ENCODE measurements around the gene FOXK1.
"Not testable (repeated sequence)": the region's sequence is repeated elsewhere in the genome, so short reads cannot be mapped to it uniquely, and the experiment has no call there.

The FOXK1 gene

DNA sequence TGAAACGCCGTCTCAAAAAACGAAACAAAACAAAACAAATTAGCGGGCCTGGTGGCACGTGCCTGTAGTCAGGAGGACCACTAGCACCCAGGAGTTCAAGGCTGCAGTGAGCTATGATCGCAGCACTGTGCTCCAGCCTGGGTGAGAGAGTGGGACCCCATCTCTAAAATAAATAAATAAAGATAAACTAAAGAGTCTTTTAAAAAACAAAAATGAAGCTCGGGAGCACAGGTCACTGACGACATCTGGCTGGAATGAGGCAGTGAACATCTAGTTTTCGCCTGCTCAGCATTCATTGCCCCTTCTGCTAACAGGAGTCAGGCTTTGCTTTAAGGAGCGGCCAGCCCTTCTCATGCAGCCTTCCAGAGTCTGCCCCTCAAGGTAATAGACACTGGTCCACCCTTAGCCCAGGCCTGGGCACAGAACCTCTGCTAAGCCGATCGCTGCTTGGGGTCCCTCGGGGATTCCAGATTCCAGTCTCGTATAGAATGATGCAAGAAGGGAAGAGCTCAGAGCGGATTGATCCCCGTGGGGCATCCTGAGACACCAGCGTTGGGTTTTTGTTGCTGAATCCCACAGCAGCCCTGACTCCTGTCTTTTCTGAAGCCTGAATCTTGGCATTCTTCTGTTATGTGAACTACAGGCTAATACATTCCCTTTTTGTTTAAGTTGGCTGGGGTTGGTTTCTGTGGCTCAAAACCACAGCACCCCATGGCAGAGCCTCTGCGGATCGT lies 14.2 kb upstream of the FOXK1 start:
- FAIRE-seq: no peak

DNA sequence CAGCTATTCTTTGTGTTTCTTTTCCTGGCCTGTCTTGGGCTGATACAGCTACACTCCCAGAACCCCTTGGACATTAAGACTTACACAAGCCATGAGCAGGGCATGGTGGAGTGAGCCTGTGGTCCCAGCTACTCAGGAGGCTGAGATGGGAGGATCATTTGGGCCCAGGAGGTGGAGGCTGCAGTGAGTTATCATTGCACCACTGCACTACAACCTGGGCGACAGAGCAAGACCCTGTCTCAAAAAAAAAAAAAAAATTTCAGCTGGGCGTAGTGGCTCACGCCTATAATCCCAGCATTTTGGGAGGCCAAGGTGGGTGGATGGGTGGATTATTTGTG lies 13.6 kb upstream of the FOXK1 start:
- no peak for FAIRE-seq

DNA sequence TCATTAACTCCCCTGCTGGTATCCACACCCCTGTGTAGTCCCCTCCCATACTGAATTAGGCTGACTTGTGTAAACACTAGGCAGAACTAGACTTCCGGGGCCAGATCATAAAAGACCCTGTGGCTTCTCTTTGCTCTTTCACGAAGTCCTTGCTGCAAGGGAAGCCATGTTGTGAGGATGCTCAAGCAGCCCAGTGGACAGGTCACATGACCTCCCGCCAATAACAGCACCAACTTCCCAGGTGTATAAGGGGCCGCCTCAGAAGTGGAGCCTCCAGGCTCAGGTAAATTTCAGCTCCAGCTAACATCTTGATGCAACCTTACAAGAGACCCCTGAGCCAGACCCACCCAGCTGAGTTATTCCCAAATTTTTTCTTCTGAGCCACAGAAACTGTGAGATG lies 11.3 kb upstream of the FOXK1 start:
- FAIRE-seq: no peak

DNA sequence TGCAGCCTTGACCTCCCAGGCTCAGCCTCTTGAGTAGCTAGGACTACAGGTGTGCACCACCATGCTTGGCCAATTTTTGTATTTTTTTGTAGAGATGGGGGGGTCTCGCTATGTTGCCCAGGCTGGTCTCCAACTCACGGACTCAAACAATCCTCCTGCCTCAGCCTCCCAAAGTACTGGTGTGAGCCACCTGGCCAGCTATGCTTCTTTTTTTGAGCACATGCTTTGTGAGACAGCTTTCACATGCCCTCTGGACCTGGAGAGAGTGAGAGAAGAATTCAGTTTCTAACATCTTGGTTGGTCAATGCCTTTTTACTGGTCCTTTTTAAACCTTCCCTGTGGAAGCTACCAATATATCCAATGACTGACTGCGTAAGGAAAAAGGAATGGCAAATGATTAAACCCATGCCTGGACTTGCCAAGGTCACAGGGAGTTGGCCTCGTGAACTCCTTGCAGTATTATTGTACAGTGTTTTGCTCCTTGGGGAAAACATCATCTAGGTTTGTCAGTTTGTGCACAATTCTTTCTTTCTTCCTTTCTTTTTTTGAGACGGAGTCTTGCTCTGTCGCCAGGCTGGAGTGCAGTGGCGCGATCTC lies 6.2 kb upstream of the FOXK1 start:
- no peak for FAIRE-seq

DNA sequence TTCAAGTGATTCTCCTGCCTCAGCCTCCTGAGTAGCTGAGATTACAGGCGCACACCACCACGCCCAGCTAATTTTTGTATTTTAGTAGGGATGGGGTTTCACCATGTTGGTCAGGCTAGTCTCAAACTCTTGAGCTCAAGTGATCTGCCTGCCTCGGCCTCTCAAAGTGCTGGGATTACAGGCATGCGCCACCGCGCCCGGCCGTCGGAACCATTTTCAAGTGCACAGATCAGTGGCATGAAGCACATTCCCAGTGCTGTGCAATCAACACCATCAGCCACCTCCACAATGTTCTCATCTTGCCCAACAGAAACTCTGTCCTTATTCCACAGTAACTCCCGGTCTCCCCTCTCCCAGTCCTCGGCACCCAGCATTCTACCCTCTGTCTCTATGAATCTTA lies 4.6 kb upstream of the FOXK1 start:
- FAIRE-seq: not testable (repeated sequence)

DNA sequence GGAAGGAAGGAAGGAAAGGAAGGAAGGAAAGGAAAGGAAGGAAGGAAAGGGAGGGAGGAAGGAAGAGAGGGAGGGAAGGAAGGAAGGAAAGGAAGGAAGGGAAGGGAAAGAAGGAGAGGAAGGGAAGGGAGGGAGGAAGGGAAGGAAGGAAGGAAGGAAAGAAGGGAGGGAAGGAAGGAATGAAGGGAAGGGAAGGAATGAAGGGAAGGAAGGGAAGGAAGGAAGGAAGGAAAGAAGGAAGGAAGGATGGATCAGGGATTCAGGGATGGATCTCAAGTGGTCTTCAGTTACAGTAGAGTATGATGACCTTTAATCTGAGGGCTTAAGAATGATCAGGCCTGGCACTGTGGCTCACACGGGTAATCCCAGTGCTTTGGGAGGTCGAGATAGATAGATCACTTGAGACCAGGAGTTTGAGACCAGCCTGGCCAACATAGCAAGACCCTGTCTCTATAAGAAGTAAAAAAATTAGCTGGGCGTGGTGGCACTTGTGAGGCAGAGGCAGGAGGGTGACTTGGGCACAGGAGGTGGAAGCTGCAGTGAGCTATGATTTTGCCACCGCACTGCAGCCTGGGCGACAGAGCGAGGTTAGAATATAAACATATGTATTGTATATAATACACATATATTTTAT lies 760 bp upstream of the FOXK1 start:
- no peak for FAIRE-seq

DNA sequence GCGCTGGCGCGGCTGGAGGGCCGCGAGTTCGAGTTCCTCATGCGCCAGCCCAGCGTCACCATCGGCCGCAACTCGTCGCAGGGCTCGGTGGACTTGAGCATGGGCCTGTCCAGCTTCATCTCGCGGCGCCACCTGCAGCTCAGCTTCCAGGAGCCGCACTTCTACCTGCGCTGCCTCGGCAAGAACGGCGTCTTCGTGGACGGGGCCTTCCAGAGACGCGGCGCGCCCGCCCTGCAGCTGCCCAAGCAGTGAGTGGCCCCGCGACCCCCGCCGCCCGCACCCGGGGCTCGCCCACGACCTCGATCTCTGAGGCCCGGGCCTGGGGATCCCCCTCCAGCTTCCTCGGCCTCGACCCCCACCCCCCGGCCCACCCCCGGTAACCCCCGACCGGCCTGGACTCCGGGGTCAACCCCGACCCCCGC lies 537 bp downstream of the FOXK1 start:
- FAIRE-seq: no peak

DNA sequence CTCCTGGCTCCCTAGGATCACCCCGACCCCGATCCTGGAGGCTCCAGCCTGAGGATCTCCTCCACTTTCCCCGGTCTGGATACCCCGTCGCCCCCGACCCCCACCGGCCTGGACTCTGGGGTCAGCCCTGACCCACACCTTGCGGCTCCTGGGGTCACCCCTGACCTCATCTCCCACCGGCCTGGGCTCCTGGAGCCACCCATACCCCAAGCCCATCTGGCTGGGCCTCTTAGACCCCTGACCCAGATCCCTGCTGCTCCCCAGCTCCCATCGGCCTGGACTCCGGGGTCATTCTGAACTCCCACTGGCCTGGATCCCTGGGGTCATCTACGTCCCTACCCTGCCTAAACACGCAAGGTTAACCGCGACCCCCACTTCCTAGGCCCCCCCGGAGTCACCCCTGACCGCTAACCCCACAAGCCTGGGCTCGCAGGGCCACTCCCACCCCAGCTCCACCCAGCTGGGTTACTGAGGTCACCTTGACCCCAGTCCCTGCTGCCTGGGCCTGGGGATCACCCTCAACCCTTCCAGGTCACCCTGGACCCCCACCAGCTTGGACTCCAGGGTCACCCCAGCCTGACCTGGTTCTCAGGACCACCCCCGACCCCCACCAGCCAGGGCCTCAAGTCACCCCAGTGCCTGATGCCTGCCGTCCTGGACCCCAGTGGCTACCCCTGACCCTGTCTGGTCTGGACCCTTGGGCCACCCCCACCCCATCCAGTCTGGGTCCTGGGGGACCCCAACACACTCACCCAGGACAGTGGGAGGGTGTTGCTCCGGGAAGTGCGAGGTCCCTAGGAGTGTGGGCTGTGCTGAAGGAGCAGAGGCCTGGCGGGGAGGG lies 1.2 kb downstream of the FOXK1 start:
- no peak for FAIRE-seq

DNA sequence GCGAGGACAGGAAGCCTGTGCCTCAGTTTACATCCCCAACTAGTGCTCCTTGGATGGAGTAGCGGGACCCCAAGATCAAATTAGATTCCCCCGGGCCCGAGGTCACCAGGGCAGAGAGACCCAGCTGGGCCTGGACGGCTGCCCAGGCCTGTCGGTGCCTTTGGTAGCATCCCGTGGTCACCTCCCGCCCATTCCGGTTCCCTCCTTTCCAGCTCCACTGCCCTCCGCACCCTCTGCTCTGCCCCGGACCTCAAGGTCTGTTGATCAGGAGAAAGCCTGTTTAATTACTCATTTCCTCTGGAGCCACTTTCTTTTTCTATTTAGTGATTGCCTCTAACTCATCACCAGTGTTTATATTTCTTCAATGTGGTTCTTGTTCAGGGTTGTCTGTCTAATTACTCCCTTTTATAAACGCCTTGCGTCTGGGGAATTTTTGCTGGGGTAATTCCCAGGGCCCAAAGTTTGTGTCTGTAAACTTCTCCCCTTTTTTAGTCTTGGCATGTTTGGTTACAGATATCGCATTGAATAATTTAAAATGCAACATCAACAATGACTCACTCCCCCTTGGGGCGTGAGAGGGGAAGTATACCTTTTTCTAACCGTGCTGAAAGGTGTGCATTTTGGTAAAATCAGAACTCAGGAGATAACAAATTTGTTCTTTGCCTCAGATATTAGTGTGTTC lies 1.9 kb downstream of the FOXK1 start:
- no peak for FAIRE-seq

DNA sequence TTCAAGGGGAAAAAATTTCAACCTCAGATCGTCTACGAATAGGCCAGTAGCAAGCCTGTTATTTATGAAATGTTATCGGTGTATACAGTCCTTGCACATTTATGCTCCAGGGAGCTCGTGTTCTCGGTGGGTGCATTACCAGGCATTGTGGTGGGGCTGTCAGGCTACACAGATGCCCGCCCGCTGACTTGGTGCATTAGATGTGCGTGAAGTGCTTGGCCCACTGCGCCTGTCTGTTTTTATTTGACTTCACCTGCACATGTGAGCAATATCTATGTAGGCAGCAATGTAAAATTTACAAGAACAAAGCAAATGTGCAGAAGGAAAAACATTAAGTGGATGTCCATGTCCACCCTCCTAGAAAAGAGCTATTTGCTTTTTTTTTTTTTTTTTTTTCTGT lies 2.8 kb downstream of the FOXK1 start:
- FAIRE-seq: no peak

DNA sequence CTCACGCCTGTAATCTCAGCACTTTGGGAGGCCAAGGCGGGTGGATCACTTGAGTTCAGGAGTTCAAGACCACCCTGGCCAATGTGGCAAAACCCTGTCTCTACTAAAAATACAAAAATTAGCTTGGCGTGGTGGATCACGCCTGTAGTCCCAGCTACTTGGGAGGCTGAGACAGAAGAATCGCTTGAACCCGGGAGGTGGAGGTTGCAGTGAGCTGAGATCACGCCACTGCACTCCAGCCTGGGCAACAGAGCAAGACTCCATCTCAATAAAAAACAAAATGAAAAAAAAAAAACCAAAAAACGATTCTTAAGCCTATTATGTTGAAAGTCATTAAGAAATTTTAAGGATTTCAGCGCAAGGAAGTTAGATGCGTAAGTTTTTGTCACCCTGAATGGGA lies 3.6 kb downstream of the FOXK1 start:
- not testable (repeated sequence) for FAIRE-seq

DNA sequence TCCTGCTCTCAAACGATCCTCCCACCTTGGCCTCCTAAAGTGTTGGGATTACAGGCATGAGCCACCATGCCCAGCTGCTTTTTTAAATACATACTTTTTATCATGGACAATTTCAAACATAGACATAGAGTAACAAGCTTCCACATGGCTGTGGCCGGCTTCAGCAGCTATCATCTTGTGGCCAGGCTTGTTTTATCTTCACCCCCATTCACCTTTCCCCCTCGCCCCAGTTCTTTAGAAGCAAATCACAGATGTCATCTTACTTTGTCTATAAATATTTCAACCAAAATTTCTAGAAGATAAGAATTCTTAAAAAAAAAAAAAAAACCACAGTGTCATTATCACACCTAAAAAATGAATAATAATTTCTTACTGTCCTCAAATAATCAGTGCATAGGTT lies 5.9 kb downstream of the FOXK1 start:
- FAIRE-seq: no peak

DNA sequence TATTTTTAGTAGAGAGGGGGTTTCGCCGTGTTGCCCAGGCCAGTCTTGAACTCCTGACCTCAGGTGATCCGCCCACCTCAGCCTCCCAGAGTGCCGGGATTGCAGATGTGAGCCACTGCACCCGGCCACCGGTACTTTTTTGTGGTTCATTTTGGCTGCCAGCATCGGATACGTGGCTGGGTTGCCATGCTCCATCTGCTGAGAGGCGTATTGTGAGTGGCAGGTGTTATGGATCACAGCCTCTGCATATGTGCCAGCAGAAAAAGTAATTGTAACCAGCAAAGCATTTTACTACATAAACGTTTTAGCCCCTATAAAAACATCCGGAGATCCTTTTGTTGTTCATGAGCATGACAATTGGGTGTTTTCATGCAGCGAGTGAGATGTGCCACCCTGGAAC lies 7.1 kb downstream of the FOXK1 start:
- FAIRE-seq: no peak

DNA sequence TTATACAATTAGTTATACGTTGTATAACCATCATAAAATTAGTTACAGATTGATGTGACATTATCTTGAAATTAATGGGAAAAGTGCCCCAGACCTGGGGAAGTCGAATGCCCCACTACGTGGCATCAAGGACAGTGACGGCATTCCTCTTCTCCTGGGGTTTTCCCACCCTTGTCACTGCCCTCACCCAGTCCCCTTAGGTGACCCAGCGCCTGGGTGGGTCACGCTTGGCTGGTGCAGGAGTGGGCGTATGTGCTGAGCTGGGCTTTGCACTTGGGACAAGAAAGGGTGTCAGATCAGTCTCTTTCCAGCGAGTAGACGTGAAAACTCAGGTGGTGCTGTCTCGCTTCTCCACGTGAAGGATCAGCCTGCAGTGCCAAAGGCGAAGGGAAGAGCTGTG lies 7.6 kb downstream of the FOXK1 start:
- FAIRE-seq: no peak

DNA sequence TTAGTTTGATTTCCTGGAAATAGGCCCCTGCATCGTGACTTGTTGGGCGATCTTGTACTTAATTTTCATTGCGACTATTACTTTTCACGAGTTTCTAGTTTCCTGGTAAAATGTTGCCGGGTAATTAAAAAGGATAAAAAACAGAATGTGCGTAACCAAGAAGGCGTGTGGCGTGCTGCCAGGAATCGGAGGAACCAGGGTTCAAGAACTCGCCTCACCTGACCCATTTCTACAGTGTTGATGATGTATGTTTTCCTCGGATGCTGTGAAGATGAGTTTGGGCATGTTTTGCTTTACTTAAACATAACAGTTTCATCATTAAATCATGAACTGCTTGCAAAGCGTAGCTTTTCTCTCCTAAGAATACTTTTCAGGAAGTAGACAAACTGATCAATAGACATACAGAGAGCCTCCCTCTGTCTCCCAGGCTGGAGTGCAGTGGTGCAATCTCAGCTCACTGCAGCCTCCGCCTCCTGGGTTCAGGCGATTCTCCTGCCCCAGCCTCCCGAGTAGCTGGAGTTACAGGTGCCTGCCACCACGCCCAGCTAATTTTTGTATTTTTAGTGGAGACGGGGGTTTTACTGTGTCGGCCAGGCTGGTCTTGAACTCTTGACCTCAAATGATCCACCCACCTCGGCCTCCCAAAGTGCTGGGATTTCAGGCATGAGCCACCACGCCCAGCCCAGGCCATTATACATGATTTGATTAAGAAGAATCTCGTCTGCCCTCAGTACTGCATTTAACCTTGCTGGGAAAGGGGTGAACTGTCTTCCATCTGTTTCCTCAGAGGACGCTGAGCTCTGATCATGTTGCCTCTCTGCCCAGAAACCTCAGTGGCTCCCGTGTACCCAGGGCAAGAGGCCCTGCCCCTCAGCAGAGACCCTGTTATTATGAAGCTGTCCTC lies 9.1 kb downstream of the FOXK1 start:
- no peak for FAIRE-seq

DNA sequence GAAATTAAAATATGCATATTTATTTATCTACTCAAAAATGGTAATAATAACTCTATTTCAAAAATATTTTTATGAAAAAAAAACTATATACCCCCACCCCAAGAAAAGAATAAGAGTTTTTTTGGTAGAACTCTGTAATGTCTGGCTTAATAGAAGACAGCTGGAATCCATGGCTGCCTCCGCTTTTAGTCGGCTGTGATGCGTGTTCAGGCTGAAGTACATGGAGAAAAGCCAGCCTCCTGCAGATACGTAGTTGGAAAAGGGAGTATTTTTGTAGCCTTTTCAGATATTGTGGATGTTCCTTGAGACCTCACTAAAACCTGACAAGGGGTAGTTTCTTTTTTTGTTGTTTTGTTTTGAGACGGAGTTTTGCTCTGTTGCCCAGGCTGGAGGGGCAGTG lies 10.0 kb downstream of the FOXK1 start:
- no peak for FAIRE-seq

DNA sequence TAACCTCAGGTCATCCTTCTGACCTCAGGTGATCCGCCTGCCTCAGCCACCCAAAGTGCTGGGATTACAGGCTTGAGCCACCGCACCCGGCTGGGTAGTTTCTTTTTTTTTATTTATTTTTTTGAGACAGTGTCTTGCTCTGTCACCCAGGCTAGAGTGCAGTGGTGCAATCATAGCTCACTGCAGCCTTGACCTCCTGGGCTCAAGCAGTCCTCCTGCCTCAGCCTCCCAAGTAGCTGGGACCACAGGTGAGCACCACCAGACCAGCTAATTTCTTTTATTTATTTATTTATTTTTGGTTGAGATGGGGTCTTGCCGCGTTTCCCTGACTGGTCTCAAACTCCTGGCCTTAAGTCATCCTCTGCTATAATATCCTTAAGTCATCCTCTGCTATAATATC lies 10.5 kb downstream of the FOXK1 start:
- FAIRE-seq: not testable (repeated sequence)

DNA sequence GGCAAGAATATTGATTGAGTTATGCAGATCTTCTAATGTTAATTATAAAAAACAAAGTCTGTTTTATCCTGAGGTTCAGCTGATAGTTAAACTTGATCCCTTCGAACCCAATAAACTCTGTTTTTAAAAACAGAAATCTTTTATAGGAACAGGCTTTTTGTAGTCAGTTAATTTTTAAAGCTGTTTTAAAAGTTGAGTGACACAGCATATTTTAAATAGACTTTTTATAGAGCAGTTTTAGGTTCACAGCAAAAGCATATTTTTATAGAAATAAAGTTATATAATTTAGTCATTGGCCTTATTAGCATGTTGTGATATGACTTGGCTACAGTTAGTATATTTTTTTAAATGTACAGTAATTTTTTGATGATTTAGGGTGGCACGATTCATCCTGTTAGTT lies 11.1 kb downstream of the FOXK1 start:
- FAIRE-seq: no peak

DNA sequence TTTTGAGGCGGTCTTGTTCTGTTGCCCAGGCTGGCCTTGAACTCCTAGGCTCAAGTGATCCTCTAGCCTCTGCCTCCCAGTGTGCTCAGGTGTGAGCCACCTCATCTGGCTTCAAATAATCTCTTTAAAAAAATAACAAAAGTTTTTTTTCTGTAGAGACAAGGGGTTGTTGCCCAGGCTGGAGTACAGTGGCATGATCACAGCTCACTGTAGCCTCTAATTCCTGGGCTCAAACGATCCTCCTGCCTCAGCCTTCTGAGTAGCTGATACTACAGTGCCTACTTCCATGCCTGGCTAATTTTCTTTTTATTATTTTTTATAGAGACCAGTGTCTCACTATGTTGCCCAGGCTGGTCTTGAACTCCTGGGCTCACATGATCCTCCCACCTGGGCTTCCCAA lies 11.7 kb downstream of the FOXK1 start:
- FAIRE-seq: no peak

DNA sequence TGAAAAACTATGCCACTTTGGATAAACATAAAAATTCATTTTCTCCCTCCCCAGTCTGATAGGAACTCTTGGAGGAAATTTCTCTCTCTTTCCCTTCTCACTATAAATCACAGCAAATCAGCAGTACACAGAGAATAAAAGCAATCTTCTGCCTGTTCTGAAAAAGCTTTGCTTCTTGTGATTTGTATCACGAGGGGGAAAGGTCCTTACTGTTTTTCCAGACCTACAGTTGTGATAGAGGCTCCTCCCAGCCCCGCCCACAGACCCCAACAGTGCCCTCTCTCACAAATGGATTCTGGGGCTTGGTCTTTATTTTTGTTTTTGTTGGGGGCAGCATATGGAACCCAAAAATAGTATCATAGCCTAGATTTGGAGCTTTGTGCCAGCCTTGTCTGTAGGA lies 12.2 kb downstream of the FOXK1 start:
- no peak for FAIRE-seq

DNA sequence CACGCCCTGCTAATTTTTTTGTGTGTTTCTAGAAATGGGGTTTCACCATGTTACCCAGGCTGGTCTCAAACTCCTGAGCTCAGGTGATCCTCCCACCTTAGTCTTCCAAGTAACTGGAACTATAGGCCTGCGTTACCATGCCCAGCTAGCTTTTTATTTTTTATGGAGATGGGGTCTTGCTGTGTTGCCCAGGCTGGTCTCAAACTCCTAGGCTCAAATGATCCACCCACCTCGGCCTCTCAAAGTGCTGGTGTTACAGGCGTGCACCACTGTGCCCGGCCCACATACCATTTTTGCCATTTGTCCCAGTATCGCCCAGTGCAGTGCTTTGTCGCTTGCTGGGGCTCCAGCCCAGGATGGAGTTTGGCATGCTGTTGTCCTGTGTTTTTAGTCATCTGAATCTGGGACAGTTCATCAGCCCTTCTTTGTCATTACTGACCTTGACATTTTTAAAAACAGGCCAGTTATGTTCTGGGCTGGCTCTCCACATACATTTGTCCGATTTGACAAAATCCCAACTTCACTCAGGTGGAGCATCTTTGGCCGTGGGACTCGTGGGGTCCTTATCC lies 16.7 kb downstream of the FOXK1 start:
- no peak for FAIRE-seq

DNA sequence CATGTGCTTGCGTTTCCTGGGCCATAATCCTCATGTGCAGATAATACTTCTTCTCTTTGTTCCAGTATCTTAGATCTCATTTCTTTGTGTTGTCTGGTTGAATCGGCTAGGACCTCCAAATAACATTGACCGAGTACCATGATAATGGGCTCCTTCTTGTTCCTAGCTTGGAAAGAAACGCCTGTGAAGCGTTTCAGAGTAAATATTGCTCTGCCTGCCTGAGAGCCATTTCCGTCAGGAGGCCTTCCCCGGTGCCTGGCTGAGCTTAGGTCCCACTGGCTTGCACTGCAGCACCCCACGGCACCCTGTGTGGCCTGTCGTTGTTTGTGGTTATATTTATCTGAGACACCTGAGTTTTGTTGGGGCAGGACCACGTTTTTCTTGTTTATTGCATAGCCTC lies 17.7 kb downstream of the FOXK1 start:
- no peak for FAIRE-seq

All from islet of Langerhans (tissue), 1 donor.